Neutrophil (primary cell): ENCODE measurements around the gene ADCY5.

Source experiments
- H3K27ac ChIP-seq: fragments of 200-600 bp; sonication (generic); 2 replicates; pipeline ENCODE4 v1.5.1; 2016; ENCODE audit warnings: mild to moderate bottlenecking, moderate library complexity
- H3K27me3 ChIP-seq: fragments of 200-600 bp; sonication (generic); 2 replicates; pipeline ENCODE4 v1.6.0; 2016; ENCODE audit warnings: mild to moderate bottlenecking
- H3K36me3 ChIP-seq: fragments of 200-600 bp; sonication (generic); 2 replicates; pipeline ENCODE4 v1.5.1; 2017
- H3K4me1 ChIP-seq, 2 experiments: fragments of 200-600 bp in 1 of 2; sonication (generic) in 1 of 2; 1 replicate in 1 of 2; 2 replicates in 1 of 2; pipeline versions ENCODE4 v1.5.1 to v1.6.1; 2013 to 2016; ENCODE audit warnings: low read depth in 1 of 2, low read length in 1 of 2, mild to moderate bottlenecking in 1 of 2, moderate library complexity in 1 of 2; ENCODE audit not compliant: control insufficient read depth in 1 of 2, insufficient read depth in 1 of 2
- H3K4me3 ChIP-seq, 2 experiments: fragments of 200-600 bp in 1 of 2; sonication (generic) in 1 of 2; 1 replicate in 1 of 2; 2 replicates in 1 of 2; pipeline ENCODE4 v1.5.1; 2013 to 2016; ENCODE audit warnings: low read depth in 1 of 2, low read length in 1 of 2, mild to moderate bottlenecking in 1 of 2, moderate library complexity in 1 of 2
- H3K9me3 ChIP-seq: fragments of 200-600 bp; sonication (generic); 2 replicates; pipeline ENCODE4 v1.5.1; 2016
- CTCF ChIP-seq: fragments of 200-600 bp; sonication (generic); IDR thresholded peaks from 2 replicates; pipeline ENCODE4 v1.5.1; 2016; ENCODE audit warnings: antibody characterized with exemption

The ADCY5 gene

GRCh38 chr3:123284399-123285010 lies 164.4 kb downstream of the ADCY5 start:
- H3K27ac ChIP-seq, result no peak overlapping the region
- no peaks in the 10 kb centered on the region for H3K9me3 ChIP-seq
- TF ChIP-seq CTCF, result no peak
- H3K36me3 ChIP-seq, result no peaks in the 10 kb centered on the region
- no peaks in the 10 kb centered on the region for H3K27me3 ChIP-seq
- H3K4me3 ChIP-seq, result no peak overlapping the region
- H3K4me1 ChIP-seq, result no peaks in the 10 kb centered on the region

GRCh38 chr3:123283657-123284398 lies 165.1 kb downstream of the ADCY5 start:
- H3K4me1 ChIP-seq, result no peaks in the 10 kb centered on the region
- H3K9me3 ChIP-seq, result no peaks in the 10 kb centered on the region
- H3K27ac ChIP-seq, result no peak overlapping the region
- H3K36me3 ChIP-seq, result no peaks in the 10 kb centered on the region
- no peaks in the 10 kb centered on the region for H3K27me3 ChIP-seq
- no peak overlapping the region for H3K4me3 ChIP-seq
- no peak for TF ChIP-seq CTCF

- H3K9me3 ChIP-seq, result no peaks in the 10 kb centered on the region
- H3K27ac ChIP-seq, result no peak overlapping the region
- peaks cover 7% of the 10 kb centered on the region in 2 experiments for H3K4me1 ChIP-seq
- no peaks in the 10 kb centered on the region for H3K27me3 ChIP-seq
- TF ChIP-seq CTCF, result no peak
- no peak overlapping the region for H3K4me3 ChIP-seq
- H3K36me3 ChIP-seq, result no peaks in the 10 kb centered on the region
These were observed 165.8 kb downstream of the ADCY5 start for GRCh38 chr3:123283074-123283473.

- no peak overlapping the region for H3K4me3 ChIP-seq
- no peaks in the 10 kb centered on the region for H3K27me3 ChIP-seq
- H3K27ac ChIP-seq, result no peak overlapping the region
- H3K36me3 ChIP-seq, result no peaks in the 10 kb centered on the region
- TF ChIP-seq CTCF, result no peak
- peaks cover 10 to 11% of the 10 kb centered on the region in 2 experiments for H3K4me1 ChIP-seq
- no peaks in the 10 kb centered on the region for H3K9me3 ChIP-seq
These were observed 166.4 kb downstream of the ADCY5 start for GRCh38 chr3:123282461-123282860.

- Histone ChIP-seq H3K27me3 (no peaks in the 10 kb centered on the region), H3K4me1 (peaks cover 10 to 11% of the 10 kb centered on the region in 2 experiments), H3K27ac (no peak overlapping the region), H3K36me3 (no peaks in the 10 kb centered on the region), H3K9me3 (no peaks in the 10 kb centered on the region), H3K4me3 (no peak overlapping the region)
- no peak for TF ChIP-seq CTCF
These were observed 167.0 kb downstream of the ADCY5 start for GRCh38 chr3:123281929-123282328.
